ENCODE data around the gene MIB2. TPM values are rescaled to one million over a fixed set of nuclear protein-coding genes. Genes with fewer than 3 reads are reported as not detected.

Gene MIB2
- 10 to 100 TPM; 40.1 to 41.3 TPM for total RNA-seq

- Mint-ChIP-seq H3K36me3 (ENCODE audit: low read depth) (peaks cover 18% of the 10 kb centered on the region), H3K9me3 (no peaks in the 10 kb centered on the region), H3K4me3 (peak within 1 kb of the TSS; percentile 96), H3K27ac (peak within 1 kb of the TSS; percentile 95), H3K27me3 (no peaks in the 10 kb centered on the region), H3K4me1 (ENCODE audit: low read depth) (peaks cover 17% of the 10 kb centered on the region)
- ATAC-seq (peak; percentile 88), DNase-seq (peak; percentile 96)
- ChIA-PET POLR2A (interaction anchor here (1.1 to 8.4 kb wide), 4 partner anchors 8 to 45 kb away, joined by 3 to 46 read pairs (median 6); partner anchors contain the start of gene MMP23B), CTCF (interaction anchor here (2.1 to 2.8 kb wide), 4 partner anchors 15 to 63 kb away, joined by 5 to 10 read pairs (median 8); no protein-coding TSS in a partner anchor)
- intact Hi-C loops (cut with micrococcal nuclease) = no loop called here
- TF ChIP-seq CTCF (IDR thresholded peaks at IDR 0.05) = no peak
Measured at GRCh38 chr1:1615256-1616044, at the start of gene MIB2. Gene MIB2, plus strand, starts transcription at chr1:1615500. Its CDS starts 7,953 bp downstream, at chr1:1623453.

GRCh38 chr1:1567152-1567875, 48.0 kb upstream of the MIB2 start:
- no peak for TF ChIP-seq CTCF (IDR thresholded peaks at IDR 0.05)
- peaks cover 41% of the 10 kb centered on the region for H3K4me1 Mint-ChIP-seq (ENCODE audit: low read depth)
- ATAC-seq (no peak), DNase-seq (no peak)
- no peaks in the 10 kb centered on the region for H3K9me3 Mint-ChIP-seq
- H3K4me3 Mint-ChIP-seq = no peak overlapping the region
- ChIA-PET CTCF (interaction anchor here (1.3 kb wide), 1 partner anchor 11 kb away, joined by 3 read pairs; no protein-coding TSS in a partner anchor), POLR2A (interaction anchor here (0.7 to 1.6 kb wide), 3 partner anchors 10 to 47 kb away, joined by 3 read pairs; no protein-coding TSS in a partner anchor)
- intact Hi-C loops (cut with micrococcal nuclease) = no loop called here
- peaks cover 51% of the 10 kb centered on the region for H3K36me3 Mint-ChIP-seq (ENCODE audit: low read depth)
- no peaks in the 10 kb centered on the region for H3K27me3 Mint-ChIP-seq
- H3K27ac Mint-ChIP-seq = peak overlapping the region; percentile 59

GRCh38 chr1:1567891-1568291, 47.4 kb upstream of the MIB2 start:
- DNase-seq (no peak), ATAC-seq (no peak)
- CTCF ChIA-PET = interaction anchor here (1.3 kb wide), 1 partner anchor 10 kb away, joined by 3 read pairs; no protein-coding TSS in a partner anchor
- no peak for TF ChIP-seq CTCF (IDR thresholded peaks at IDR 0.05)
- H3K4me1 Mint-ChIP-seq (ENCODE audit: low read depth) = peaks cover 41% of the 10 kb centered on the region
- H3K27ac Mint-ChIP-seq = peak overlapping the region; percentile 59
- H3K36me3 Mint-ChIP-seq (ENCODE audit: low read depth) = peaks cover 54% of the 10 kb centered on the region
- intact Hi-C loops (cut with micrococcal nuclease) = no loop called here
- POLR2A ChIA-PET = interaction anchor here (0.7 to 1.6 kb wide), 3 partner anchors 11 to 47 kb away, joined by 3 read pairs; no protein-coding TSS in a partner anchor
- H3K9me3 Mint-ChIP-seq = no peaks in the 10 kb centered on the region
- H3K27me3 Mint-ChIP-seq = no peaks in the 10 kb centered on the region
- H3K4me3 Mint-ChIP-seq = no peak overlapping the region

GRCh38 chr1:1569341-1569740, 46.0 kb upstream of the MIB2 start:
- Mint-ChIP-seq H3K9me3 (no peaks in the 10 kb centered on the region), H3K27me3 (no peaks in the 10 kb centered on the region), H3K36me3 (ENCODE audit: low read depth) (peaks cover 50% of the 10 kb centered on the region), H3K27ac (peak overlapping the region; percentile 63), H3K4me1 (ENCODE audit: low read depth) (peaks cover 46% of the 10 kb centered on the region), H3K4me3 (no peak overlapping the region)
- POLR2A ChIA-PET = interaction anchor here (1.1 to 2.3 kb wide), 2 partner anchors 25 to 60 kb away, joined by 3 to 5 read pairs; no protein-coding TSS in a partner anchor
- ATAC-seq (no peak), DNase-seq (no peak)
- CTCF ChIA-PET = interaction anchor here (0.9 to 1.5 kb wide), 3 partner anchors 10 to 65 kb away, joined by 3 read pairs; no protein-coding TSS in a partner anchor
- intact Hi-C loops (cut with micrococcal nuclease) = no loop called here
- no peak for TF ChIP-seq CTCF (IDR thresholded peaks at IDR 0.05)
